ENCODE measurements around the gene IL17RC. TPM values are rescaled to one million over a fixed set of nuclear protein-coding genes. Genes with fewer than 3 reads are reported as not detected.
A peak's percentile ranks its signal among the peaks of the same experiment; 100 is the strongest.
"Not testable (repeated sequence)": the region's sequence is repeated elsewhere in the genome, so short reads cannot be mapped to it uniquely, and the experiment has no call there.

The IL17RC gene
- total RNA-seq, 1 experiment from 2014 or later, result 11.9 TPM

- no peak for DNase-seq (ENCODE audit: low read depth)
Measured at GRCh38 chr3:9891072-9891622, 25.8 kb upstream of the IL17RC start.

- no peak for DNase-seq (ENCODE audit: low read depth)
Measured at GRCh38 chr3:9893739-9894138, 23.2 kb upstream of the IL17RC start.

- not testable (repeated sequence) for DNase-seq (ENCODE audit: low read depth)
Measured at GRCh38 chr3:9895715-9896114, 21.2 kb upstream of the IL17RC start.

GRCh38 chr3:9896755-9897407 is 20.0 kb upstream of the IL17RC start:
- not testable (repeated sequence) for DNase-seq (ENCODE audit: low read depth)

GRCh38 chr3:9897408-9898372 is 19.2 kb upstream of the IL17RC start:
- peak; percentile 63 for DNase-seq (ENCODE audit: low read depth)

GRCh38 chr3:9898467-9899241 is 18.2 kb upstream of the IL17RC start:
- DNase-seq (ENCODE audit: low read depth), result no peak

GRCh38 chr3:9899289-9899791 is 17.6 kb upstream of the IL17RC start:
- DNase-seq (ENCODE audit: low read depth), result no peak

- not testable (repeated sequence) for DNase-seq (ENCODE audit: low read depth)
Measured at GRCh38 chr3:9900965-9901415, 15.9 kb upstream of the IL17RC start.

GRCh38 chr3:9901967-9902366 is 14.9 kb upstream of the IL17RC start:
- DNase-seq (ENCODE audit: low read depth), result peak; percentile 67

- DNase-seq (ENCODE audit: low read depth), result no peak
Measured at GRCh38 chr3:9902372-9903237, 14.3 kb upstream of the IL17RC start, which contains the start of gene IL17RE. Gene IL17RE, plus strand, starts transcription at chr3:9902848. Its CDS starts 85 bp downstream, at chr3:9902933.

- peak; percentile 63 for DNase-seq (ENCODE audit: low read depth)
Measured at GRCh38 chr3:9903238-9903624, 13.7 kb upstream of the IL17RC start.

GRCh38 chr3:9903904-9904303 is 13.0 kb upstream of the IL17RC start:
- no peak for DNase-seq (ENCODE audit: low read depth)

- no peak for DNase-seq (ENCODE audit: low read depth)
Measured at GRCh38 chr3:9906480-9906879, 10.4 kb upstream of the IL17RC start.

- DNase-seq (ENCODE audit: low read depth), result no peak
Measured at GRCh38 chr3:9908286-9908685, 8.6 kb upstream of the IL17RC start.

GRCh38 chr3:9909221-9910013 is 7.5 kb upstream of the IL17RC start:
- no peak for DNase-seq (ENCODE audit: low read depth)

- DNase-seq (ENCODE audit: low read depth), result no peak
Measured at GRCh38 chr3:9911863-9912262, 5.0 kb upstream of the IL17RC start.

GRCh38 chr3:9912294-9912935 is 4.5 kb upstream of the IL17RC start:
- DNase-seq (ENCODE audit: low read depth), result peak; percentile 67

GRCh38 chr3:9913601-9914000 is 3.3 kb upstream of the IL17RC start:
- DNase-seq (ENCODE audit: low read depth), result no peak

- DNase-seq (ENCODE audit: low read depth), result no peak
Measured at GRCh38 chr3:9914011-9914410, 2.9 kb upstream of the IL17RC start.

Measured in HT1080 (cell line).